HG03135 (cell line): ENCODE results near the gene BLOC1S3.

Source experiments
- ATAC-seq: cut with Tn5 transposase; IDR thresholded peaks from one replicate; pipeline ENCODE4 v1.9.1; 2021; ENCODE audit warnings: mild to moderate bottlenecking, moderate library complexity; ENCODE audit not compliant: unreplicated experiment

The BLOC1S3 gene

DNA sequence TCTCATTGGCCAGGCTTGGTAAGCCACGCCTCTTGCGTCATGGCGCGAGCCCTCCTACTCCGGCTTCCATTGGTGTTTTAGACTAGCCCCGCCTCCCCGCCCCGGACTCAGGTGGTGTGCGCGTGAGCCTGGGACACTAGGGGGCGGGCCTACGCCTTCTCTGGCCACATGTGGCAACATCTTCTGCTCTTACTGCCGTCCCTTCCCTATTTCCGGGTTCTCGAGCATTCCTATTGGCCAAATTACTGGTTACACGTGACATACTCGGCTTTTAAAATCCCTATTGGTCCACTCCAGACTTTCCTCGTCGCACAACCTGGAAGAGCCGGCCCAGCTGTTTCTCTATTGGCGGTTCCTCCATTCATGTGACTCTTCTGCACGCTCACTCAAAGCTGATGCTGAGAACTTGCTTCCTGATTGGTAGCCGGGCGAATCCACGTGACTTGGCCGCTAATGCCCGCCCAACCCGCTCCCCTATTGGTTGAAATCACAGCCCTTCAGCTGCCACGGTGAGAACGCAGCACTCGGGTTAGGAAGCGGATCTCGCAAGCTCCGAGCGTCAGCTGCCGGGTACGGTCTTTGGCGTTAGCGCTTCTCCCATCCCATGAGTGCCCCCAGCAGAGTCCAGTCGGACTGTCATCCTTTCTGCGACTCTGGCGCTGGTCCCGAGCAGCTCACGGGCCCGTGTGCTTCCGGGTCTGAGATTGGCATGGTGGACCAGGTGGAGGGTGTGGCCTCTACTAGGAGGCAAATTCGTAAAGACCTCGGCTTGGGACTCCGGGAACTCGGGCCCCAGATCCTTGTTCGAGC lies at the start of gene BLOC1S3:
BLOC1S3 (plus strand) TSS at position 523 of the 810 bp plus-strand sequence. CDS start 513 bp downstream, outside the sequence.
- ATAC-seq: peak; percentile 82

DNA sequence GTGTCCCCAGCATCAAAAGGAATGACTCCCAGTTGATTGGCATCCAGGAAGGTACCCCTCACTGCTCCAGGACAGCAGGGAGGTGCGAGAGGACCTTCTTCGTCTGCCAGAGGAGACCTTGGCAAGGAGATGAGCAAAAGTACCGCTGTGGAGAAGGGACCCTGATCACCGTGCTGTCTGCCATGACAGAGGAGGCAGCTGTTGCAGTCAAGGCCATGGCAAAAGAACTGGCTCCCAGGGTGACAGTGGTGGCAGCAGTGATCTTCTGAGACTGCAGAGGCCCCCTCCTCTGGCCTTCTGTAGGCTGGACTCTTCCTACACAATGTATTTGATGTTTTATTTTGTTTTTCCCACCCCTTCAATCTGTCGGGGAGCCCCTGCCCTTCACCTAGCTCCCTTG lies 49.8 kb upstream of the BLOC1S3 start:
- no peak for ATAC-seq

- ATAC-seq: no peak
These were observed 48.3 kb upstream of the BLOC1S3 start for GRCh38 chr19:45130236-45130635.

DNA sequence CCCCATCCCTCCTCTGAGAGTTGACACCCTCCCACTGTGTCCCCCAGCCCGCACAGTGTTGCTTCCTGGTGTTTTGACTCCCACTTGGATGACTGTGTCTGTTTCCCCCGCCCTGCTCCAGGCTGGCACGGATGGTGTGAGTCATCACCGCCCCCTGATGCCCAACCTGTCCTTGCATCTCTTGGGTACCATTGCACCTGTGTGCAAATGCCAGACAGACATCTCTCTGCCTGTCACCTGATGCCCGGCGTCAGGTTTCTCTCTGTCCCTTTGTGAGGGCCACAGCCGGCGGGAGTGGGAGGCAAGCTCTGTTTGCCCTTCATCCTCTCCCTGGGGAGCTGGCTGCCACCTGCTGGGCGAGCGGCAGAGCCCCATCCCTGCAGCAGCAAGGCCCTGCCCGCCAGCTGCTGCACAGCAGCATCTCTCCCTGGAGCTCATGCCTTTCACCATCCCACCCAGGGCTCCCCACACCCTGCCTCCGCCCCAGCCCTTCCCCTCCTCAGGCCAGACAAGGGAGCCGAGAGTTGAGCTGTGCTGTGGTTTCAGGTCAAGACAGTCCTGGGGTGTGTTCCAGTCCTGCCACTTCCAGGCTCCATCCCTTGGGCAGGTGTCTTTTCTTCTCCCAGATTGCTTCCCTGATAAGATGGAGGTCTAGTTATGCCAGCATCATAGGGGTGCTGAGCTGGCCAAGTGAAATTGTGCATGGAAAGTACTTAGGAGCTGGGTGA lies 47.5 kb upstream of the BLOC1S3 start:
- ATAC-seq: no peak

DNA sequence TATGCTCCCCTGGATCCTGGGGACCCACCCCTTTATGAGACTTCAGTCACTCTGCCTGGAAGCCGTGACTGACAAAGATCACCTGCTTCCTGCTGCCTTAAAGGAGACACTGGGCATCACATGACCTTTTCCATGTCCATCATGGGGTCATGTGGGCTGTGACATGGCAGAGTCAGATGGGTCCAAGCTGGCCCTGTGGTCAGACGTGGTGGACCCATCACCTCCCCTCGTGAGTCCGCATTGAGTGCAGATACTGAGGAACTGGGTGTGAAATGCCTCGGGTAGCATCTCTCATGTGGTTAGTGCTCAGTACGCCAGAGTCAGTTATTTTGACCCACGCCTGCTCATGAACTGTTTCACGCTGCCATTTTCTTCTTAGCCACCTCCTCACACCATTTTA lies 44.9 kb upstream of the BLOC1S3 start:
- no peak for ATAC-seq

GRCh38 chr19:45135176-45135885 lies 43.3 kb upstream of the BLOC1S3 start:
- ATAC-seq: no peak

DNA sequence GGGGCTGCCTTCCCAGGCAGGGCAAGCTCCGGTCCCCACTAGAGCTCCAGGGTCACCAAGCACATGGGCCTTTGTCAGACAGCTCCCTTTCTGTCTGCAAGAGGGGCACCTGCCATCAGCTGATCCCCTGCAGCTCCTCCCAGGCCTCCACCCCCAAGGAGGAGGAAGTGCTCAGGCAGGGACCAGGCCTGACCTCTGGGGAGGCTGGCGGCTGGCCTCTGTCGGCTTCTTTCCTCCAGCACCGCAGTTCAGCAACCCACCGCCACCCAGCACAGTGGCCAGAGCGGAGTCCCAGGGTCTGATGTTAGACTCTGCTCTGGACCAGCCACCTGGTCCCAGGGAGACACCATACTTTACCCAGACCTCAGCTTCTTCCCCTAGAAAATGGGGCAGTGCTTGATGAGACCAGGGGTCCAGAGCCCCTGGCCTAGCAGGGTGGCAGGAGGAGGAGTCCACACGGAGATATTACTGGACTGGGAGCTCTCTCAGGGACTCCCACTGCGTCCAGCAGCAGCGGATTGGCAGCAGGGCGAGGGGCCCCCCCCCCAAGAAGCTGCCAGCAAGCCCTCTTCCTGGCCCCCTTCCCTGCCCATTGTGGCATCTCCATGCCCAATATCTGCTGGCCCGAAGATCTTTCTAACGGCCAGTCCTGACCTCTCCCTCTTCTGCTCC lies 41.9 kb upstream of the BLOC1S3 start:
- ATAC-seq: peak; percentile 10

- ATAC-seq: peak; percentile 78
These were observed 41.3 kb upstream of the BLOC1S3 start for GRCh38 chr19:45137179-45137761.

GRCh38 chr19:45138303-45138751 lies 40.3 kb upstream of the BLOC1S3 start:
- no peak for ATAC-seq

DNA sequence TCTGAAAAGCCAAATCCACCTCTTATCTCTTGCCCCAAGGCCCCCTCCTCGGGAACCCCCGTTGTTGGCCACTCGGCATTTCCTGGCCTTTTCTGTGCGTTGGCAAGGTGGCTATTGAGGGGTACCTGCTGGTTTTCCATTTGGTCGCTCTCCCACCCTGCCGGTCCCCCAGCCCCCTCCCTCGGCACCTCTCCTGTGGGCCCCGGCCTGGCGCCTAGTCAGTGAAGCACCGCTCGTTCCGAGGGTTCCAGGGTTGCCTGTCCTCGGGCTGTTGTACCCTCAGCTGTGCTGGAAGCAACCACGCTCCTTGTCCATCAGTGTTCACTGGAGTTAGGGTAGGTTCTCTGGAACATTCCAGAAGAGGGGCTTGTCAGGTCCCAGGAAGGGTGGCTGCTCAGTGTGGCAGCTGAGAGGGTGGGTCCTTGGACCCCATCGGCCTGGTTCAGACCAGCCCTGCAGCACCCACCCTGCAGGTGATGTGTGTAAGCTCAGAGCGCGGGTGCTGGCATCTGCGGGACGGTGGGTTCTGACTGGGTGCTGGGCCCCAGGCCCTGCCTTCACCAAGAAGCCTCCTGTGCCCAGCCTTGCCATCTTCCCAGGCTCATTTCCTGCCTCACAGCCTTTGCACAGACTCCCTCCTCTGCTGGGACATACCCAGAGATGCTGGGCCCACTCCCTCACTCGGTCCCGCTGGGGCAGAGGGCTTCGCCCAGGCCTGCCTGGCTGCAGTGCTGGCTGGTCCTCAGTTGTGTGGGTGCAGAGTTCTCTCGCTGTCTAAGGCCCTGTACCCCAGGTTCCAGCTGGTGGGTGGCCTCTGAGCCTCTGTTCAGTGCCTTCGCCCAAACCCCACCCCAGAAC lies 39.1 kb upstream of the BLOC1S3 start:
- no peak for ATAC-seq

DNA sequence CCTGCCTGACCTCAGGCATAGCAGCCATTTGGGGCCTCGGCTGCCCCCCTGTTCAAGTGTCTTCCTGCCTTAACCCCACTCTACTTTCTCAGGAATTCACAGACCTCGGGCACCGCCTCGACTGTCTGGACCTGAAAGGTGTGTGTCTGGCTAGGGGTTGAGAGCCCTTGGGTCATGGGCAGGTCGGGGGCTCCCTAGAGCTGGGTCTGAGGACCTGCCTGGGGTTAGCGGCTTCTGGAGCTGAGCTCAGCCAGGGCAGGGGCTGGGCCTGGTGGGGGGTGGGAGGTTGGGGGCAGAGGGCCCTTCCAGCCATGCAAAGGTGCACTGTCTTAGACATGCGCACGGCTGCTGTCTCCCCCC lies 38.5 kb upstream of the BLOC1S3 start:
- ATAC-seq: no peak

DNA sequence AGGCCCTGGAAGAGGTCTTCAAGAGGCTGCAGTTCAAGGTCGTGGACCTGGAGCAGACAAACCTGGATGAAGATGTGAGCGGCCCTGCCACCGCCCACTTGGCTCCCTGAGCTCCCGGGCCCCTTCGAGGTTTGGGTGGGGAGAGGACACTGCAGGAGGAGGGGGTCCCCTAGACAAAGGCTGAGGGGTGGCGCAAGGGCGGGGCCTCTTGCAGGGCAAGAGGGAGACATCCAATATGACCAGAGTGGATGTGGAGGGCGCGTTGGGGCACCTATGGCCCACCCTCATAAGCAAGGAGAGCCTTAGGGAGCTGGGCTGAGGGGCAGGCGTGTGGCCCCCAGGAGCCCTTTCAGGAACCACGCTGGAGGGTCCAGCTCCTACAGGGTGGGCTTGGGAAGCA lies 38.1 kb upstream of the BLOC1S3 start:
- no peak for ATAC-seq

DNA sequence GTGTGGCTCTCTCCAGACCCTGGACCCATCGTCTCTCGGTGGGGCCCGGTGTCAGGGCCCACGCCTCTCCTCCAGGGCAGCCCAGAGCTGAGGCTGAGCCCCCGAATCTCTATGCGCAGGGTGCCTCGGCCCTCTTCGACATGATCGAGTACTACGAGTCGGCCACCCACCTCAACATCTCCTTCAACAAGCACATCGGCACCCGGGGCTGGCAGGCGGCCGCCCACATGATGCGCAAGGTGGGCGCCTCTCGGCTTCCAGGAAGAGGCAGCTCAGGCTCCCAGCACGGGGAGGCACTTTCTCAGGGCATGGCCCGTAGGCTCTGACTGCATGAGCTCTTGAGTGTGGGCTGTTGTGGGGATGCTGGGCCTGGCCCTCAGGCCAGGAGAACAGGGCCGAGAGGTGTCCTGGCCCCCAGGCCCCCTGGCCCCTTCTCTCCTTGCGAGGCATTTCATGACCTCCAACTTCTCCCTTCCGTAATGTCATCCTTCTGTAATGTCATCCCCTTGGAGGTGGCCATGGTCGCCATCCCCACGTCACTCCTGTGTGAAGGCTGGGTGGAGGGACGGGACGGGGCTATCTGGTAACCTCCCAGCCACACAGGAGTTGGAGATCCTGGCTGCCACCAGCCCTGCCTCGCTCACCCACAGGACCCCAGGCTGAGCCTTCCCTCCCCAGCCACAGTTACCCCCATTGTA lies 37.2 kb upstream of the BLOC1S3 start:
- ATAC-seq: no peak

- ATAC-seq: no peak
These were observed 36.4 kb upstream of the BLOC1S3 start for GRCh38 chr19:45142016-45142725.

GRCh38 chr19:45142726-45143110 lies 35.9 kb upstream of the BLOC1S3 start:
- ATAC-seq: no peak

GRCh38 chr19:45144431-45145269 lies 33.9 kb upstream of the BLOC1S3 start:
- no peak for ATAC-seq

DNA sequence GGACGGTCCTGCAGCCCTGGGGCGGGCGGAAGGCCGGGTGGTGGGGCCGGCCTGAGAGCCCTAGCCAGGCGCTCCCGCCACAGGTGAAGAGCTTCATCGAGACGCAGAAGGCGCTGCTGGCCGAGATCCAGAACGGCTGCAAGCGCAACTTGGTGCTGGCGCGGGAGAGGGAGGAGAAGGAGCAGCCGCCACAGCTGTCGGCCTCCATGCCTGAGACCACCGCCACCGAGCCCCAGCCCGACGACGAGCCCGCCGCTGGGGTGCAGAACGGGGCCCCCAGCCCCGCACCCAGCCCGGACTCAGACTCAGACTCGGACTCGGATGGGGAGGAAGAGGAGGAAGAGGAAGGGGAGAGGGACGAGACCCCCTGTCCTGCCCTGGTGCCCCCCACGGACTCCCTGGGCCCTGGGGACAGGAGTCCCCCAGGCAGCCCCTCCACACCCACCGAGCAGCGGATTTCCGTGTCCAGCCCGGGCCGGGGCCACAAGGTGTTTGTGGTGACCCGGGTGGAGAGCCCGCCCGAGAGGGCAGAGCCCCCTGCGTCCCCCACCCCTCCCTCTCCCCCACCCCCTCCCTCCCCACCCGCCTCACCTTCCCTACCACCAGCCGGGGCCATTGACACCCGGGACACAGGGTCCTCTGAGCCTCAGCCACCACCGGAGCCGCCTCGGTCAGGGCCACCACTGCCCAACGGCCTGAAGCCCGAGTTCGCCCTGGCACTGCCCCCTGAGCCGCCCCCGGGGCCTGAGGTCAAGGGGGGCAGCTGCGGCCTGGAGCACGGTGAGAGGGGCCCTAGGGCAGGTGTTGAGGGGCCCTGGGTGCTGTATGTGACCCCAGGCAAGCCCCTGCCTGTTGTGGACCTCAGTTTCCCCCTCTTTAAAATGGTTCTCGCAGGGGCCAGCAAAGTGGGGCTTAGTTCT lies 33.1 kb upstream of the BLOC1S3 start:
- no peak for ATAC-seq
